Type B pancreatic cell (in vitro differentiated cells): ENCODE results near the gene ADAM22. TPM values are rescaled to one million over a fixed set of nuclear protein-coding genes. Genes with fewer than 3 reads are reported as not detected.
"Not testable (repeated sequence)": the region's sequence is repeated elsewhere in the genome, so short reads cannot be mapped to it uniquely, and the experiment has no call there.

Experiments used
- DNase-seq: peaks from one replicate; pipeline ENCODE4 v3.0.0; 2021; ENCODE audit warnings: mixed read lengths; ENCODE audit not compliant: unreplicated experiment; ENCODE audit errors: extremely low spot score
- H3K27ac Mint-ChIP-seq: 2 replicates; pipeline ENCODE4 v1.8.0; 2021; ENCODE audit warnings: mild to moderate bottlenecking, mixed read lengths
- H3K27me3 Mint-ChIP-seq: 2 replicates; pipeline ENCODE4 v1.8.0; 2021; ENCODE audit warnings: mixed read lengths
- H3K36me3 Mint-ChIP-seq: 2 replicates; pipeline ENCODE4 v1.8.0; 2021; ENCODE audit warnings: mixed read lengths
- H3K4me1 Mint-ChIP-seq: one replicate; pipeline ENCODE4 v1.8.0; 2021; ENCODE audit warnings: mixed read lengths; ENCODE audit not compliant: unreplicated experiment
- H3K4me3 Mint-ChIP-seq: 2 replicates; pipeline ENCODE4 v1.8.0; 2021; ENCODE audit warnings: mild to moderate bottlenecking, mixed read lengths
- H3K9me3 Mint-ChIP-seq: 2 replicates; pipeline ENCODE4 v1.8.0; 2021; ENCODE audit warnings: mixed read lengths
- total RNA-seq: library from RNA; stranded (reverse); gene quantifications from 2 replicates; pipeline ENCODE4 v1.2.1, GENCODE V29; 2021; ENCODE audit warnings: low replicate concordance
- TF ChIP-seq, protein P1 (sequence below): fragments of 200-600 bp; sonication (generic); conservative IDR thresholded peaks from 2 replicates; pipeline ENCODE4 v1.5.0; 2021; ENCODE audit warnings: antibody characterized with exemption, mild to moderate bottlenecking

ADAM22 gene
- total RNA-seq, 1 donor from 2014 or later: 8.1 TPM

DNA sequence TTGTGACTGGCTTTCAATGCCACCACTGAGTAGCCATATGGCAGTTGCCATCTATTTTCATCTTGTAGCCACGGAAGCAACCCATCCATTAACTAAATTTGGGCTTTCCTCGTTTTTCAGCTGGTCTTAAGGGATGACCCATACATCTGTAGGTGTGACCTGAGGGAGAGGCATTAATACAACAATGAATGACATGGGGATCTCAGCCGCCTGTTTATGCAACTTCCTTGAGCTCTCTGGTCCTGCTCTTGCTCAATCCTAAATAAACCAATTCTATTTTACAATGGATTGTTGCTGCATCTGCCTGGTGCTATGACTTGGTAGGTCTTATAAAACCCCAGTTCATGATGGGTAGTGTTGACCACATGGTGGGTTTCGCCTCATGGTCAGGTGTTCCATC lies 21.9 kb upstream of the ADAM22 start:
- peaks cover 7% of the 10 kb centered on the region for H3K36me3 Mint-ChIP-seq
- no peak overlapping the region for H3K27ac Mint-ChIP-seq
- H3K4me1 Mint-ChIP-seq: no peaks in the 10 kb centered on the region
- no peaks in the 10 kb centered on the region for H3K9me3 Mint-ChIP-seq
- DNase-seq: no peak
- no peaks in the 10 kb centered on the region for H3K27me3 Mint-ChIP-seq
- H3K4me3 Mint-ChIP-seq: no peak overlapping the region
- TF ChIP-seq, protein P1, sequence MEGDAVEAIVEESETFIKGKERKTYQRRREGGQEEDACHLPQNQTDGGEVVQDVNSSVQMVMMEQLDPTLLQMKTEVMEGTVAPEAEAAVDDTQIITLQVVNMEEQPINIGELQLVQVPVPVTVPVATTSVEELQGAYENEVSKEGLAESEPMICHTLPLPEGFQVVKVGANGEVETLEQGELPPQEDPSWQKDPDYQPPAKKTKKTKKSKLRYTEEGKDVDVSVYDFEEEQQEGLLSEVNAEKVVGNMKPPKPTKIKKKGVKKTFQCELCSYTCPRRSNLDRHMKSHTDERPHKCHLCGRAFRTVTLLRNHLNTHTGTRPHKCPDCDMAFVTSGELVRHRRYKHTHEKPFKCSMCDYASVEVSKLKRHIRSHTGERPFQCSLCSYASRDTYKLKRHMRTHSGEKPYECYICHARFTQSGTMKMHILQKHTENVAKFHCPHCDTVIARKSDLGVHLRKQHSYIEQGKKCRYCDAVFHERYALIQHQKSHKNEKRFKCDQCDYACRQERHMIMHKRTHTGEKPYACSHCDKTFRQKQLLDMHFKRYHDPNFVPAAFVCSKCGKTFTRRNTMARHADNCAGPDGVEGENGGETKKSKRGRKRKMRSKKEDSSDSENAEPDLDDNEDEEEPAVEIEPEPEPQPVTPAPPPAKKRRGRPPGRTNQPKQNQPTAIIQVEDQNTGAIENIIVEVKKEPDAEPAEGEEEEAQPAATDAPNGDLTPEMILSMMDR: no peak

DNA sequence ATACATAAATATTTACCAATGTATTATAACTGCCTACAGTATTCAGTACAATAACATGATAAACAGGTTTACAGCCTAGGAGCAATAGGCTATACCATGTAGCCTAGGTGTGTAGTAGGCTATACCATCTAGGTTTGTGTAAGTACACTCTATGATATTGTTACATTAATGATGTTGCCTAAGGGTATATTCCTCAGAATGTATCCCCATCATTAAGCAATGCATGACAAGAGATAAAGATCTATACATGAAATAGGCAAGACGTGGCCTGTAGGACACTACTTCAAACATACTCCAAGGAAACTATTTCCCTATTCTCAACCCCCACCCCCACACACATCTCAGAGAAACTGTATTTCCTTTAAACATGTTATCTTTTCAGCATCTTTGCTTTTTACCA lies 15.3 kb upstream of the ADAM22 start:
- H3K27ac Mint-ChIP-seq: no peak overlapping the region

DNA sequence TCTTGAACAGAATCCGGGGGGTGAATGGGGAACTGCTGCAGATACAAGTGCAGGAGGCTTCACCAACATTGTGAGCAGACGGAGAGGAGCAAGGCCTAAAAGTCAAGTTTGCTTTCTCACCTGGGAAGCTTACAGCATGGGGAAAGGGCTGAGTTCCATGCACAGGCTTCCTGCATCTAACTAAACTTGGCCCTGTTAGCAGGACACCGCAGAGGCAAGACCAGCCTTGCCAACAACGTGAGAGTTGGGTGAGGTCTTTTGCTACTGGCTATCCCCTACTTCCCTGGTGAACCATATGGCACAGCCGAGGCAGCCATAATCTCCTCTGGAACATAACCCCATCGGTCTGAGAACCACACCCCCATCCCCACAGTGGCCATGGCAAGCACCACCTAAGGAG lies 14.2 kb upstream of the ADAM22 start:
- H3K36me3 Mint-ChIP-seq: no peaks in the 10 kb centered on the region
- no peaks in the 10 kb centered on the region for H3K9me3 Mint-ChIP-seq
- H3K27me3 Mint-ChIP-seq: no peaks in the 10 kb centered on the region

More for the DNA sequence above, 15.3 kb upstream of the ADAM22 start:
- Mint-ChIP-seq H3K4me3 (no peak overlapping the region), H3K4me1 (no peaks in the 10 kb centered on the region), H3K36me3 (no peaks in the 10 kb centered on the region), H3K9me3 (no peaks in the 10 kb centered on the region), H3K27me3 (no peaks in the 10 kb centered on the region)
- DNase-seq: no peak
- TF ChIP-seq, protein P1: no peak

DNA sequence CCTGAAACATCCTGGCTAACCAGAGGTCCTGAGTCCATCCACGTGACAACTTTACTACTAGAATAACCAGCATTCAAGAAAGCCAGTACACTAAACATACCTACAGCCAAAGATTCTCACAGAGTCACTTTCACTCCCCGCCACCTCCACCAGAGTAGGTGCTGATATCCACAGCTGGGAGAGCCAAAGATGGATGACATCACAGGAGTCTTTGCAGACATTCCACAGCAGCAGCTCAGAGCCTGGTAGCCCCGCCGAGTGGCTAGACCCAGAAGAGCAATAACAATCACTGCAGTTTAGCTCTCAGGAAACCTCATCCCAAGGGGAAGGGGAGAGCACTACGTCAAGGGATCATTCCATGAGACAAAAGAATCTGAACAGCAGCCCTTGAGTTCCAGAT lies 13.5 kb upstream of the ADAM22 start:
- no peaks in the 10 kb centered on the region for H3K36me3 Mint-ChIP-seq
- TF ChIP-seq, protein P1: no peak
- no peaks in the 10 kb centered on the region for H3K4me1 Mint-ChIP-seq
- no peaks in the 10 kb centered on the region for H3K27me3 Mint-ChIP-seq
- DNase-seq: no peak
- no peak overlapping the region for H3K27ac Mint-ChIP-seq
- no peaks in the 10 kb centered on the region for H3K9me3 Mint-ChIP-seq
- no peak overlapping the region for H3K4me3 Mint-ChIP-seq

More for the DNA sequence above, 14.2 kb upstream of the ADAM22 start:
- no peak for DNase-seq
- Mint-ChIP-seq H3K27ac (no peak overlapping the region), H3K4me3 (no peak overlapping the region), H3K4me1 (no peaks in the 10 kb centered on the region)
- TF ChIP-seq, protein P1: no peak

DNA sequence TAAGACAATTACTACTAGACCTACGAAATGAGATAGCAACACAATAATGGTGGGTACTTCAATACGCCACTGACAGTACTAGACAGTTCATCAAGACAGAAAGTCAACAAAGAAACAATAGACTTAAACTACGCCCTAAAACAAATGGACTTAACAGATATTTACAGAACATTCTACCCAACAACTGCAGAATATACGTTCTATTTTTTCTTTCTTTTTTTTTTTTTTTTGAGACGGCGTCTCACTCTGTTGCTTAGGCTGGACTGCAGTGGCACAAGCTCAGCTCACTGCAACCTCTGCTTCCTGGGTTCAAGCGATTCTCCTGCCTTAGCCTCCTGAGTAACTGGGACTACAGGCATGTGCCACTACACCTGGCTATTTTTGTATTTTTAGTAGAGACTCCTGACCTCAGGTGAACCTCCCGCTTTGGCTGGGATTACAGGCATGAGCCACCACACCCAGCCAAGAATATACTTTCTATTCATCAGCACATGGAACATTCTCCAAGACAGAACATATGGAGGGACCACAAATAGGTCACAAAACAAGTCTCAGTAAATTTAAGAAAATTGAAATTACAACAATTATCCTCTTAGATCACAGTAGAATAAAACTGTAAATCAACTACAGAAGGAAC lies 11.2 kb upstream of the ADAM22 start:
- H3K27me3 Mint-ChIP-seq, H3K9me3 Mint-ChIP-seq, H3K4me1 Mint-ChIP-seq, H3K36me3 Mint-ChIP-seq, H3K4me3 Mint-ChIP-seq, DNase-seq, H3K27ac Mint-ChIP-seq: not testable (repeated sequence)

DNA sequence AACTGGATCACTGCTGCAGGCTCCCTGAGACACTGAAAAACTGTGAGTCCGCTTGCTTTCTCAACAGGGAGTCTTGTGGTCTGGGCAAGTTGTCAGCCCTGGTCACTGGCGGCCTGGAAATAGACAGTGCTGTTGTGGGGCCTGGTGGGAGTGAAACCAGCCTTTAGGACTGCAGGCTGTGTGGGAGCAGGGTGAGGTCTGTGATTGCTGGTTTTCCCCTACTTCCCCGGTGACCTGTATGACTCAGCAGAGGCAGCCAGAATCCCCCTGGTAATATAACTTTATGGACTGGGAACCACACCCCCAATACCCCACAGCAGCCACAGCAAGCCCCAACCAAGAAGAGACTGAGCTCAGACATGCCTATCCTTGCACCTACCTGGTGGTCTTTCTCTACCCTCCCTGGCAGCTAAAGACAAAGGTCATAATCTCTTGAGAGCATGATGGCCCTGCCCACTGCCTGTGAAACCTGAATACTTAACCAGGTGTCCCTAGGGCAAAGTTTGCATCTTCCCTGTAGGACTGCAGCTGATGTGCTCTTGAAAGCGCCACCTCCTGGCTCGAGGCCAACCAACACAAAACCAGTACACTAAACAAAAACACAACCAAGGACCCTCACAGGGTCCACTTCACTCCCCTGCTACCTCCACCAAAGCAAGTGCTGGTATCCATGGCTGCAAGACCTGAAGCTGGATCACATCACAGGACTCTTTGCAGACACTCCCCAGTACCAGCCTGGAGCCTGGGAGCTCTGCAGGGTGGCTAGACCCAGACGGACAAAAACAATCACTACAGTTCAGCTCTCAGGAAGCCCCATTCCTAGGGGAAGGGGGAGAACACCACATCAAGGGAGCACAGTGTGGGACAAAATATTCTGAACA lies 7.2 kb upstream of the ADAM22 start:
- no peaks in the 10 kb centered on the region for H3K4me1 Mint-ChIP-seq
- H3K4me3 Mint-ChIP-seq: no peak overlapping the region
- no peak overlapping the region for H3K27ac Mint-ChIP-seq
- TF ChIP-seq, protein P1: peak; percentile 33
- H3K36me3 Mint-ChIP-seq: no peaks in the 10 kb centered on the region
- no peak for DNase-seq
- H3K9me3 Mint-ChIP-seq: no peaks in the 10 kb centered on the region
- H3K27me3 Mint-ChIP-seq: peaks cover 7% of the 10 kb centered on the region
